ENCODE data around the gene LRP2. TPM values are rescaled to one million over a fixed set of nuclear protein-coding genes. Genes with fewer than 3 reads are reported as not detected.

LRP2 gene
- total and polyA plus RNA-seq, 2 of the 8 experiments (the other 6 are each of a cell fraction or from before 2014, with no cell fraction given), result 2.0 to 2.9 TPM

DNA sequence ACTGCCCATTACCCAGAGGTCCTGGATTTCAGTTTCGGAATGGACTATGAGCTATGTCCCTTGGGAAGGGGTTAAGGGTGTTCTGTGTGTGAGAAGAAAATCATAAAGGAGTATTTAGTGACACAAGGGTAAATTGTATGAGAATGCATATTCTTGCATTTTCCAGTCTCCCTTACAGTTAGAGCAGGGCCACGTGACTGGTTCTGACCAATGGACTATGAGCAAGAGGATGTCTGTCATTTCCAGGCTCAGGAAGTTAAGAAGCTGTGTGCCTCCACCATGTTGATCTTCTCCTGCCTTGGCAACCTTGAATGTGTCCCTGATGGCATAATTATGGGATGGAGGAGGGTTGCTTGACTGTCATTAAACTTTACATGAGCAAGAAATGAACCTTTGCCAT lies 198.0 kb downstream of the LRP2 start:
- Histone ChIP-seq H3K9ac (replicated peaks in 1 of 4; ENCODE audit: extremely low read depth in 1 of 4, low read depth in 3 of 4, low read length in 3 of 4) (no peak overlapping the region), H2BK20ac (ENCODE audit: low read length) (no peak overlapping the region), H3K27me3 (replicated peaks in 1 of 4; ENCODE audit: control insufficient read depth in 3 of 4, extremely low read depth in 1 of 4, insufficient read depth in 3 of 4, low read length in 3 of 4) (no peaks in the 10 kb centered on the region), H2AK5ac (ENCODE audit: low read depth, low read length) (no peak overlapping the region), H4K5ac (ENCODE audit: insufficient read length, low read depth, low read length) (no peak overlapping the region), H3K27ac (ENCODE audit: low read depth, low read length) (no peak overlapping the region), H2AFZ (ENCODE audit: low read length) (no peak overlapping the region), H3K79me1 (ENCODE audit: low read depth, low read length) (no peaks in the 10 kb centered on the region), H3K23me2 (ENCODE audit: low read depth, low read length) (no peaks in the 10 kb centered on the region), H2BK120ac (replicated peaks; ENCODE audit: low read depth, low read length) (no peak overlapping the region), H3K14ac (ENCODE audit: insufficient read length) (no peak overlapping the region), H3K4ac (replicated peaks; ENCODE audit: insufficient read length, low read depth, low read length) (no peak overlapping the region), H3K56ac (replicated peaks; ENCODE audit: insufficient read length, low read depth, low read length) (no peak overlapping the region), H2BK5ac (ENCODE audit: low read depth, low read length) (no peak overlapping the region), H3K9me3 (ENCODE audit: insufficient read depth in 2 of 2, low read depth in 1 of 2, low read length in 1 of 2) (no peaks in the 10 kb centered on the region), H2BK12ac (ENCODE audit: low read depth, low read length) (no peak overlapping the region), H3K79me2 (ENCODE audit: control insufficient read depth in 1 of 2, insufficient read depth in 2 of 2, low read length in 2 of 2) (no peaks in the 10 kb centered on the region), H3K18ac (ENCODE audit: extremely low read depth, low read length) (no peak overlapping the region), H2BK15ac (ENCODE audit: low read length) (no peak overlapping the region), H3K4me3 (ENCODE audit: extremely low read depth in 1 of 4, insufficient read depth in 2 of 4, low read depth in 3 of 4, low read length in 4 of 4) (no peak overlapping the region), H4K20me1 (replicated peaks in 1 of 2; ENCODE audit: control insufficient read depth in 1 of 2, insufficient read depth in 2 of 2, low read length in 2 of 2) (no peaks in the 10 kb centered on the region), H3K36me3 (ENCODE audit: control insufficient read depth in 2 of 4, insufficient read depth in 4 of 4, low read length in 3 of 4) (no peaks in the 10 kb centered on the region), H4K91ac (replicated peaks; ENCODE audit: insufficient read length, low read length) (no peak overlapping the region), H3K4me2 (ENCODE audit: insufficient read depth in 1 of 2, low read depth in 2 of 2, low read length in 2 of 2) (no peak overlapping the region), H3K4me1 (replicated peaks in 1 of 4; ENCODE audit: control insufficient read depth in 3 of 4, insufficient read depth in 4 of 4, low read length in 3 of 4) (no peaks in the 10 kb centered on the region), H3K23ac (ENCODE audit: insufficient read length) (no peak overlapping the region), H4K8ac (ENCODE audit: extremely low read depth, insufficient read depth, low read length) (no peak overlapping the region)
- 48% methylated on average over 2 of the region's 2 CpGs; no CpG with 5 or more reads in 1 of the 2 experiments for WGBS, 2 experiments (ENCODE audit: extremely low coverage in 1 of 2, insufficient coverage in 1 of 2, insufficient read length in 1 of 2, insufficient replicate concordance in 2 of 2, low coverage in 1 of 2, low lambda C conversion rate in 2 of 2, missing lambda C conversion rate in 1 of 2)
- POLR2A ChIA-PET (ENCODE audit: partially characterized antibody), result no interaction called here
- CTCF ChIA-PET (ENCODE audit: partially characterized antibody), result interaction anchor here (0.9 to 2.0 kb wide), 3 partner anchors 21 to 24 kb away, joined by 3 to 4 read pairs (median 3); no protein-coding TSS in a partner anchor
- DNase-seq (ENCODE audit: low read depth in 1 of 2, low spot score in 2 of 2), result no peak
- FAIRE-seq, result no peak
- TF ChIP-seq EP300 (IDR thresholded peaks at IDR 0.05; ENCODE audit: borderline replicate concordance in 1 of 2, low read depth in 2 of 2, low read length in 2 of 2) (no peak), EZH2 (IDR thresholded peaks at IDR 0.05; ENCODE audit: low read depth, low read length, severe bottlenecking) (no peak), RAD21 (IDR thresholded peaks at IDR 0.05 in 1 of 2, conservative IDR thresholded peaks at IDR 0.05 in 1 of 2; ENCODE audit: low read depth in 2 of 2, low read length in 2 of 2) (no peak), SUZ12 (IDR thresholded peaks at IDR 0.05; ENCODE audit: low read length) (no peak), CHD1 (IDR thresholded peaks at IDR 0.05; ENCODE audit: low read depth, low read length) (no peak), POU5F1 (IDR thresholded peaks at IDR 0.05; ENCODE audit: low read depth, low read length) (no peak), CBX8 (IDR thresholded peaks at IDR 0.05; ENCODE audit: borderline replicate concordance, low read depth, low read length) (no peak), EGR1 (IDR thresholded peaks at IDR 0.05; ENCODE audit: borderline replicate concordance, low read depth, low read length) (no peak), BRCA1 (IDR thresholded peaks at IDR 0.05; ENCODE audit: low read depth, low read length) (no peak), RXRA (IDR thresholded peaks at IDR 0.05; ENCODE audit: insufficient read depth, low read depth, low read length) (no peak), GTF2F1 (IDR thresholded peaks at IDR 0.05; ENCODE audit: borderline replicate concordance, low read depth, low read length) (no peak), KDM4A (IDR thresholded peaks at IDR 0.05; ENCODE audit: low read depth, low read length, severe bottlenecking) (no peak), HDAC6 (IDR thresholded peaks at IDR 0.05; ENCODE audit: low read depth, low read length) (no peak), GABPA (IDR thresholded peaks at IDR 0.05; ENCODE audit: borderline replicate concordance, insufficient read depth, low read length) (no peak)

Data from H1 (cell line).